T-helper 1 cell treated with Interleukin-12 subunit alpha and Interleukin-12 subunit beta and Interleukin-4 antibody, amounts not matched to agents 30 ng/mL and 1 ng/mL, for 36 hours (primary cell): ENCODE data around the gene SLC16A4. TPM values are rescaled to one million over a fixed set of nuclear protein-coding genes. Genes with fewer than 3 reads are reported as not detected.

Source experiments
- intact Hi-C: fragments of 100-400 bp; cut with micrococcal nuclease; formaldehyde crosslinking; loops from one replicate; pipeline ENCODE4 v1.15.1; 2024
- total RNA-seq: library from RNA; stranded (reverse); gene quantifications from 2 replicates; pipeline ENCODE4 v1.2.3, GENCODE V29; 2022

The SLC16A4 gene
- total RNA-seq, 1 donor from 2014 or later: 0.15 TPM

GRCh38 chr1:110335265-110335664 lies 55.6 kb downstream of the SLC16A4 start:
- intact Hi-C loops: loop anchor here (5.0 kb wide), 1 partner anchor 447 kb away; no protein-coding TSS in a partner anchor

GRCh38 chr1:110328700-110329099 lies 62.1 kb downstream of the SLC16A4 start:
- intact Hi-C loops: no loop called here

GRCh38 chr1:110328274-110328673 lies 62.6 kb downstream of the SLC16A4 start:
- intact Hi-C loops: no loop called here

GRCh38 chr1:110326826-110327225 lies 64.0 kb downstream of the SLC16A4 start:
- intact Hi-C loops: no loop called here

- intact Hi-C loops: no loop called here
These were observed 66.2 kb downstream of the SLC16A4 start for GRCh38 chr1:110324667-110325066.

GRCh38 chr1:110321846-110322245 lies 69.0 kb downstream of the SLC16A4 start:
- intact Hi-C loops: no loop called here

- intact Hi-C loops: no loop called here
These were observed 69.8 kb downstream of the SLC16A4 start for GRCh38 chr1:110321045-110321444.

GRCh38 chr1:110320168-110320518 lies 70.7 kb downstream of the SLC16A4 start:
- intact Hi-C loops: no loop called here

- intact Hi-C loops: no loop called here
These were observed 71.3 kb downstream of the SLC16A4 start for GRCh38 chr1:110319332-110320167.

- intact Hi-C loops: no loop called here
These were observed 72.8 kb downstream of the SLC16A4 start for GRCh38 chr1:110318046-110318445.

GRCh38 chr1:110316735-110317134 lies 74.1 kb downstream of the SLC16A4 start:
- intact Hi-C loops: no loop called here

Other genes starting within 250 kb of the SLC16A4 start
- not detected in 2 replicates for gene SLC6A17, start 240.5 kb downstream of the SLC16A4 start, total RNA-seq
- gene KCNC4, start 180.7 kb downstream of the SLC16A4 start, total RNA-seq: 3.8 and 3.9 TPM in 2 replicates
- gene RBM15, start 51.6 kb downstream of the SLC16A4 start, total RNA-seq: 55.2 and 57.4 TPM in 2 replicates
- 142 and 146 TPM in 2 replicates for gene LAMTOR5, start 16.7 kb upstream of the SLC16A4 start, total RNA-seq
- gene PROK1, start 60.1 kb upstream of the SLC16A4 start, total RNA-seq: 0.15 TPM in 1 of 2 replicates, not detected in the other
- not detected in 2 replicates for gene KCNA10, start 128.1 kb upstream of the SLC16A4 start, total RNA-seq
- gene KCNA2, start 215.3 kb upstream of the SLC16A4 start, total RNA-seq: 10.7 and 12.9 TPM in 2 replicates